ENCODE measurements around the gene LIMCH1.

The LIMCH1 gene

GRCh38 chr4:41533680-41534079 lies 4.3 kb upstream of the LIMCH1 start:
- DNase-seq, result no peak

GRCh38 chr4:41534404-41534803 lies 3.6 kb upstream of the LIMCH1 start:
- DNase-seq, result no peak

DNA sequence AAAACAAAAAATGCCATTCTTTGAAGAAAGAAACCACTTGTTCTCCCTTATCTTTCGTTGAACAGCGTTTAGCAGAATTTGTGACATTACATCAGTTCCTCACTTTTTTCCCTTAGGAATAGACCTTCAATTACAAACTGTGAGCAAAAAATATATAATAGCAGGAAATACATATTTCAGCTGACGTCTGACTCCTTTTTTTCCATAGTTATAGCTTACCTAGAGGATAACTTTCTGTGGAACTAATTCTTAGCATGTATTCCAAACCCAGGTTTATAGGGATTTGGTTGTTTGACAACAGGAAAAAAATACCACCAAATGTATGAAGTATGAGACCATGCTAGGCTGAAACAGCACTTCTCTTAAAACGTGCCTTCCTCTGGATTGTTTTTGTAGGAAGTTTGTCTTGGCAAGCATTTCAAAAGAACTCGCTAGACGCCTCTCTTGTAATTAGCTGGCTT lies 2.0 kb upstream of the LIMCH1 start:
- DNase-seq, result no peak

DNA sequence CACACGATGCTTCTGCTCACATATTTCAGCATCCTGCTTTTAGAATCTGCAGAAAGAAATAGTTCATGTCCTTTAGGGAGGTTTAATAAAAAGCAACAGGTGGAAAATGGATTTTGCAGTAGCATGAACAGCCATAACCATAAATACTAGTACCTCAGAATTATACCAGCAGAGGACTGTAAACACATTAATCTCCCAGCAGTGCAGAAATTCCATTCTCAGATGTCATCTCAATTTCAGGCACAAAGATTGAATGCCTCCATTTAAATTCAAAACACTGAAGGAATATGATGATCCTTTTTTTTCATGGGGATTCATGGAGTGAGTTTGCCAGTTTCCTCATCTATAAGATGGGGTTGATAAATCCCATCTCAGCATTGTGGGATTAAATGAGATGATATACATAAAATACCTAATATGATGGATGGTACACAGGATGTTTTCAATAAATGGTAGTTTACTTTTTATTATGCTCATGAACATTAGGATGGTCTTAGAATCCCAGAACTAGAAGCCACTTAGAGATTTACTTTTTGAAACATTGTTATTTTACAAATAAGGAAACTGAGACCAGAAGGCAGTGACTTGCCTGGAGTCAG lies 566 bp upstream of the LIMCH1 start:
- no peak for DNase-seq

DNA sequence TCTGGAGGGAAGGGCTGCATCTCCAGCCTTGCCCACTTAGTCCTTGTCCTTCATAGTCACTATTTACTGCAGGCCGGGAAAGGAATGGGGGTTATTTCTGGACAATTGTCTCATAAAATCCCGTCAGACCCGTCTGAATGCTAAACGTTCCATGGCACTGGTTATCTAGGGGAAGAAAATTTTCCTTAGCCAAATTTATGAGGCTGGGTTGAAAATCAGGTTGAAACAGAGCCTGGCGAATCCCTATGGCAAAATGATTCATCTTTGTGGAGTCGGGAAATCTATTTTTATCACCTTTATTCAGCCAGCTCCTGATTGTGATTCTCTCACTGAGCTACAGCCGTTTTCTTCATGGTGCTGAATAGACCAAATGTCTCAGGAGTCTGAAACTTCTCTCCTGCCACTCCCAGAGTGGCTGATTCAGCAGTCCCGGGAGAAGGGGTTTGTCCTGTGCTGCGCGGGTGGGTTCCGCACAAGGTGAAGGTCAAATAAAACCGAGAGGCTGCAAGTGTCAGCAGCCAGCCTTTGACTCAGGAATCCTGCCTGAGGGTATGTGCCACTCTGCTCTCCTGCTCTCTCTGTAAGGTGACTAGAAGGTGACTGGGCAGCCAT lies 1.0 kb downstream of the LIMCH1 start:
- DNase-seq, result no peak

DNA sequence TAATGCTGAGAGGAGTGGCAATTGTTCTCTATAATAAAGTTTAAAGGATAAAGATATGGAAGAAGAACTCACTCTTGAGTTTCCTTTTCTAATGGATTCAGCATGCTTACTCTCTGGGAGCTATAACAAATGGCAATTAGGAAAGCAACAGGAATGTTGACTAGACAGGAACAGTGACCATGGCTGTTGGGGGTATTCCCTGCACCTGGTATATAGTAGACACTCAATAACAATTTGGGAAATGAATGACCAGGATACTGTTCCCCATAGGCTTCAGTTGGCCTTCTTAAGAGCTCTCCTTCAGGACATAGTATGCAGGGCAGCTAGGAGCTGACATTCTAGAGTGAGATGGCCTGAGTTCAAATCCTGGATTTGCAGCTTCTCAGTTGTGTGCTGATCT lies 1.8 kb downstream of the LIMCH1 start:
- no peak for DNase-seq

DNA sequence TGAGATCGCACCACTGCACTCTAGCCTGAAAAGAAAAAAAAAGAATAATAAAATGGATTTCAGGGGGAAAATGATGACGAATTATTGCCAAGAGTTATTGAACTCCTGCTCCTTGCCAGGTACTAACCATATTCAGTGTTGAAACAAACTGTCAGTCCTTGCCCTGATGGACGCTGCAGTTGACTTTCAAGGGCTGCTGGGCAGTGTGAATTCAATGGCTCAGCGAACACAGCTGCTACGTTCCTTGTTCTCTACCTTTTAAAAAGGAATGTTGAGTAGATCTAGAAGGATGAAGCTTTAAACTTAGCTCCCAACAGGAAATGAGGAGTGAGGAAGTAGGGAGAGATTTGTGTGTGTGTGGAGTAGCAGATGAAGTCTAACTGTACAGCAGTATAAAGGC lies 2.7 kb downstream of the LIMCH1 start:
- DNase-seq, result no peak

DNA sequence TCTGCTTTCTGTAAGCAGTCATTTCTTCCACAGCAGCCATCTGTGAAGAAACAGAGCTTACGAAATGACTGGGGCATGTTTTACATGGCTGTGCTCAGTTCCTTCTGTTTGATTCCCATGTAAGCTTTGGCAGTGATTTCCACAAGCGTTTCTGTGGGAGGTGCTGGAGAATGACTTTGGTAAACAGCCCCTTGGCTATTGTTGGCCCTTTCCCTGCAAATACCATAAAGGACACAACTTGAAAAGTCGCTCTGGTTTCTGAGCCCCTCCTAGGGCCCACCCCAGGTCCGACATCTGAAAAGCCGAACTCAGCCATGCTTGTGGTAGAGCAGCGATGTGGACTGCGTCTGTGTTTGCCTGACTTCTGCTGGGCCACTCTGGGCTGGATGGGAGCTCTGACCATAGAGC lies 3.7 kb downstream of the LIMCH1 start:
- DNase-seq, result no peak

- no peak for DNase-seq
These were observed 4.7 kb downstream of the LIMCH1 start for GRCh38 chr4:41542526-41543275.

DNA sequence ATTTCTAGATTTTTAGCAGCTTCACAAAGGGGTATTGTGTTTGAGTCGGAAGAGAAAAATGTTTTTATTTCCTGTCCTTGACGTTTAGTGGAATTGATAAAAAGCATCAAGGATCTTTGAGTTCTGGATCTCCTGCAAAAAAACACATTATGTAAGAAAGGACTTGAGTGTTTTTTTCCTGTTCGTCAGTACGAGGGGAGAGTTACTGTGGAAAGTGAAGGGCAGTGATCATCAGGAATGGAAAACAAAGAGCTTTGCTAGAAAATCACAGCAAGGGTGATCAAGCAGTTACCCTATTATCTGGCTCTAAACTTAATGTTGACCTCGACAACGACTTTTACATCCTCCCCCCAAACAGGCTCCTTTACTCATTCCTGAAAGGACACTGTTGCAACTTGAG lies 7.3 kb downstream of the LIMCH1 start:
- DNase-seq, result no peak

- DNase-seq, result no peak
These were observed 8.7 kb downstream of the LIMCH1 start for GRCh38 chr4:41546638-41547037.

GRCh38 chr4:41548305-41548880 lies 10.4 kb downstream of the LIMCH1 start:
- no peak for DNase-seq

DNA sequence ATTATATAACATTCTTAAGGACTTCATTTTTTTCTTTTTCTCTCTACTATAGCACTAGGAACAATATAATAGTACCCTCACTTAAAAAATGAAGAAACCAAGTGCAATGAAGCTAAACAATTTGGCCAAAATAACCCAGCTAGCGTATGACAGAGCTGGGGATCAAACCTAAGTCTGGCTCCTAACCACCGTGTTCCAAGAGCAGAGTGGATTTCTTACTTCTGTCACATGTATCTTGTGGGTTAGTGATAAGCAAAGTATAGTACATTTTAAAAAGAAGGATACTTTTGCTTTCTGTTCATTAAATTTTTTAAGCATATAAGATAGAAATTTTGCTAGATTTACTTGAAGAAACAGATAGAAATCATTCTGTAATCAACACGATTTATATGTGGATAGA lies 11.5 kb downstream of the LIMCH1 start:
- no peak for DNase-seq

DNA sequence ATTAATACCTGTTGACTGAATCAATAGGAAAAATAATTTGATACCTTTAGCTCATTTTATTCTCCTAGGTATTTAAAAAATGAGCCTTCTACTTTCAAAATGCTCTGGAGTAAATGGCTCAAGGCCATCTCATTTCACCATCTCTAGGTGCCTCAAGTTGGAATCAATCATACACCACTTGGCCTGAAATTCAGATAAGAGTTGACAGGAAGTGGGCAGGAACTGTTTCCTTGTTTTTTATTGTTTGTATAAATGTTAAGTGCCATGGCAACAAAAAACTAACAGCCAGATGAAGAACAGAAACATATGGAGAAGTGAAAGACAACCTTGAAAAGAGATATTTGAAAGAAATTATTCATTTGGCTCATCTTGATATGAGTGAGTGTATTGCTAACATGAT lies 12.4 kb downstream of the LIMCH1 start:
- no peak for DNase-seq

DNA sequence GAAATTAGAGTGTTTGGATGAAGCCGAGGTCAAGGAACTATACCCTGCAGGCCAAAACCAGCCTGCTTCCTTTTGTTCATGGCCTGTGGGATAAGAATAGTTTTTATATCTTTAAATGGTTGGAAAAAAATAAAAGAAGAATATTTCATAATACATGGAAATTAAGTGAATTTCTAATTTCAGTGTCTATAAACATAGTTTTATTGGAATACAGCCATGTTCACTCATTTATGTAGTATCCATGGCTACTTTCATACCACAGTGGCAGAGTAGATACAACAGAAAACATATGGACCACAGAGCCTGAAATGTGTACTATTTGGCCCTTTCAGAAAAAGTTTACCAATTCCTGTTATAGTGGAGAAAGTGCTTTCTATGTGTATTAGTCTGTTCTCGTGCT lies 13.6 kb downstream of the LIMCH1 start:
- DNase-seq, result no peak

DNA sequence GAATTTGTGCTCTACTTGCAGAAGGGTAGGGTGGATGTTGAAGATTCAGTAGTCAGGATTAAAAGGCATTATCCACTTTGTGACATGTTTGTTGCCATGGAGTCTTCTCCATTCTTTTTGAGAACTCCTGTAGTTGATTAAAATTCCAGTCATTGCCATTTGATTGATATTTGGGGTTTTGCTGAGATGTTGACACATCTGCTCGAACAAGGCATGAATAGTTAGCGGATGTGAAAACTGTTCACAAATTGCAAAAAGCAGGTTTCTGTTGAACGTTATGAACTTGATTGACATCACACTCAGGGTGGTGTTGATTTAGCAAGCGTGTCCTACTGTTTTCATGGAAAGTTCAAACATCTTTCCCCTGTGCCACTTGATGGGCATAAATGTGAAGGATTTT lies 16.9 kb downstream of the LIMCH1 start:
- no peak for DNase-seq

DNA sequence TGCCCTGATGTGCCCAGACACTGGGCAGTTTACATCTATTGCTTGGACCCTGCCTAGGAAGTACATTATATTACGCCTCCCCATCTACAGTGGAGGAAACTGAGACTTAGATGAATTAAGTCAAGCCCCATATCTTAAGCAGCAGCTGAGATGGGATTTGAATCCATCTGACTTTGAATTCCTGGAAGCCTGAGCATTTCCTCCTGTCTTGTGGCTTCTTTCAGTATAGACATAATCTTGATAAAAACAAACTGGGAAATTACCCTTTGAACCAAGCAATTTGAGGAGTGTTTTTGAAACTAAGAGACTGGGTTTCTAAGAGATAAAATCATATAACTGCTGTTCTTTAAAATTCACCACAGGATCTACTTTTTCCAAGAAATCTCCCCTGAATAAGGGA lies 18.6 kb downstream of the LIMCH1 start:
- DNase-seq, result no peak

DNA sequence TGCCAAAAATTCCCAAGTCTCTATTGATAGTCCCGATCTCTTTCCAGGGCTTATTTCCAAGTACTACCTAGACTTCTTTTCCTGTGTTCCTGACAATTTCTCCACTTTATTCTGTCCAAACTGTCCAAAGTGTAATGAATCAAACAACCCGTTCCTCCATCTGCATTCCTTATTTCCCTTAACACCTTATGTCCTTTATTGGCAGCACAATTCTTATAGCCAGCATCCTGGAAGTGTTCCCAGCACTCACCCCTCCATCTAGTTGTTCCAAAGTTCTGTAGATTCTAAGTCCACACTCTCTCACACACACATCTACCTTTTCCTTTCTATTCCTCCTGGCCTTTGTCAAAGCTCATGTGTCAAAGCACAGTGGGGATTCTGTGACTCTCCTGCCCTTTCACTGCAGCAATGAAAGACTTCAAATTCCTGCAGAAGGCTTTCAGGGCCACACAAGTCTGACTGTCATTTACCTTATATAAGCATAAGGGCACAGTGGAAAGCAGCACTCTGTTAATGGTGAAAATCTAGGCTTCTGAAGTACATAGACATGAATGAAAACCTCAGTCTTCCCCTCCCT lies 22.1 kb downstream of the LIMCH1 start:
- no peak for DNase-seq

GRCh38 chr4:41561244-41561643 lies 23.3 kb downstream of the LIMCH1 start:
- DNase-seq, result no peak

- no peak for DNase-seq
These were observed 29.2 kb downstream of the LIMCH1 start for GRCh38 chr4:41567186-41567585.

DNA sequence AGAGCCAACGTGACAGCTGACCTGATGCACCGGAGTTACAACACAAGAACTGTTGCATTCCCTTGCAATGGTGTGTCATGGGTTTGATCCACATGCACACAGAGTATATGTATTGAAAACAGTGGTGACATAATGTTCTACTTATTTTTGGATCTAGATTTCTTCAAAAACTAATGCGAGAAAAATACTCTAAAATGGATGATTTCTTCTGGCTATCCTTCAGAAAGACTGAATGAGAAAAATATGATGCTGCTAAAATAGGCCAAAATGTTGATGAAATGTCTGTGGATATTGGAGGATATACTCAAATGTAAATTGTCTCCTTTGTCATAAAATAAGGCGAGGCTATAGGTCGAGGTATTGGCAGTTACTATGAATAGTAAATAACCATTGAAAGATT lies 30.4 kb downstream of the LIMCH1 start:
- DNase-seq, result no peak

DNA sequence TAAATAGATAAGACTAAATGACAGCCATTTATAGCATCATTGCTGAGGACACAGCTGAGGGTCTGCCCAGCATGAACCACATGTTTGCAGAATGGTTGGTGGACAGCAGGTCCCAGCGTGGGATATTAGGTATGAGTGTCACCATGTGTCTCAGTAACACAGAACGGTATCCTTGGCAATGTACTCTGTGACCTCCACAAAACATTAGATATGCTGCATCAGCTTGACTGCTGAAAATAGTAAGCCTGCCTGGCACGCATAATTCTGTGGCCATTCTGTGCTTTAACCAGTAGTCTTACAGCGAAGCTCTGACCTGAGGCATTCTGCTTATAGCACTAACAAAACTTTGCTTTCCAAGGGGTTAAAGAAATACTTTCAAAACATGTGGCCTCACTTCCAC lies 32.0 kb downstream of the LIMCH1 start:
- DNase-seq, result no peak

DNA sequence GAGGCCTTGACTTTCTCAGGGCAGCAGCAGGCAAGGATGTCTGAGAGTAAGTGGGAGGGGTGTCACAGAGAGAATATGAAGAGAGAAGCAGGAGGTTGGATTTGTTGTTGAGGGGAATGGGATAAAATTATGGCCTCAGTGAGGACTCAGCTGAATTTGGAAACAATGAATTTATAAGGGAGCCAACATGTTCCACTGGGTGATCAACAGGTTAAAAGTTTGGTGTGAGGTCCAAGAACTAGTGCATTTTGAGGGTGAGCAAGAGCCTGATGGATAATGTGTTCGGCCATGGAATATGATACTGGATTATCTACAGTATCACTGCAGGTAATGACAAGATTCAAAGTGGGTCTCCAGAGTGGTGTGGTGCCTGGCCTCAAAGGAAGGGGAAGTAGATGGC lies 33.5 kb downstream of the LIMCH1 start:
- no peak for DNase-seq

DNA sequence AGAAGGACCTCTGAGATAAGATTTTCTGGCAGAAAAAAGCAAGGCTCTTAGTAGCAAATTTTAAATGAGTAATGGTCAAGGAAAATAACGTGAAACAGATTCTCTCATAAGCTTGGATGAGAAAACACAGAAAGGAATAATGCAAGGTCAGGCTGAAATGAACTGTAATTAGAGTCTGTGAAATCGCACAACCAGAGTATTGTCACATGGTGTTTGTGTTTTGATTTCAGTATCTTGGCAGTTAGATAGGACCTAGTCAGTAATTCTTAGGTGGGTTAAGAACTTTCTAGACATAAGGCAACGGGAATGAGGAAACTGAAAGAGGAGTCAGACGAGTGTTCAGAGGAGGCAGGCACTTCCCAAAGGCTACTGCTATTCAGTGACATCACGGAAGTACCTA lies 34.6 kb downstream of the LIMCH1 start:
- DNase-seq, result no peak

Data from Kasumi-1 (cell line).